Ishikawa (cell line): ENCODE data around the gene ICA1L.

Experiments
- CEBPB ChIP-seq: IDR thresholded peaks from 2 replicates; pipeline ENCODE4 v1.6.1; 2012
- EP300 ChIP-seq: IDR thresholded peaks from 2 replicates; pipeline ENCODE4 v1.6.1; 2012; ENCODE audit warnings: borderline replicate concordance
- TEAD4 ChIP-seq: IDR thresholded peaks from 2 replicates; pipeline ENCODE4 v1.6.1; 2012
- TF ChIP-seq, protein P1 (sequence below): IDR thresholded peaks from 2 replicates; pipeline ENCODE4 v1.6.1; 2012; ENCODE audit warnings: low read depth, mild to moderate bottlenecking
- TF ChIP-seq, protein P2 (sequence below): IDR thresholded peaks from 2 replicates; pipeline ENCODE4 v1.6.1; 2012

DNA sequence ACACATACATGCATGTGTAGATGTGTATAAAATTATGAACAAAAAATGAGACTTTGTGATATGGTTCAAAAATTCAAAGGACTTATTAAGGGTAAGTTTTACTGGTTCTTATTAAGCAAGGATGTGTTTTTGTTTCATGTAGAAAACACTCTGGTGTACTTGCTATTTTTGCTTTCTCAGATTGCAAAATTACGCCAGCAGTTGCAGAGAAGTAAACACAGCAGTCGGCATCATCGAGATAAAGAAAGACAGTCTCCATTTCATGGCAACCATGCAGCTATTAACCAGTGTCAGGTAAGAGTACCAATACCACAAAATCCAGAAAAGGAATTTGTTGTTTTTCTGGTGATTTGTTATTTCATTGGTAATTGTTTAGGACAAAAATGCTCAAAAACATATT lies 145.5 kb downstream of the ICA1L start:
- no peak for TF ChIP-seq TEAD4
- no peak for TF ChIP-seq CEBPB
- TF ChIP-seq EP300: no peak
- TF ChIP-seq, protein P1, sequence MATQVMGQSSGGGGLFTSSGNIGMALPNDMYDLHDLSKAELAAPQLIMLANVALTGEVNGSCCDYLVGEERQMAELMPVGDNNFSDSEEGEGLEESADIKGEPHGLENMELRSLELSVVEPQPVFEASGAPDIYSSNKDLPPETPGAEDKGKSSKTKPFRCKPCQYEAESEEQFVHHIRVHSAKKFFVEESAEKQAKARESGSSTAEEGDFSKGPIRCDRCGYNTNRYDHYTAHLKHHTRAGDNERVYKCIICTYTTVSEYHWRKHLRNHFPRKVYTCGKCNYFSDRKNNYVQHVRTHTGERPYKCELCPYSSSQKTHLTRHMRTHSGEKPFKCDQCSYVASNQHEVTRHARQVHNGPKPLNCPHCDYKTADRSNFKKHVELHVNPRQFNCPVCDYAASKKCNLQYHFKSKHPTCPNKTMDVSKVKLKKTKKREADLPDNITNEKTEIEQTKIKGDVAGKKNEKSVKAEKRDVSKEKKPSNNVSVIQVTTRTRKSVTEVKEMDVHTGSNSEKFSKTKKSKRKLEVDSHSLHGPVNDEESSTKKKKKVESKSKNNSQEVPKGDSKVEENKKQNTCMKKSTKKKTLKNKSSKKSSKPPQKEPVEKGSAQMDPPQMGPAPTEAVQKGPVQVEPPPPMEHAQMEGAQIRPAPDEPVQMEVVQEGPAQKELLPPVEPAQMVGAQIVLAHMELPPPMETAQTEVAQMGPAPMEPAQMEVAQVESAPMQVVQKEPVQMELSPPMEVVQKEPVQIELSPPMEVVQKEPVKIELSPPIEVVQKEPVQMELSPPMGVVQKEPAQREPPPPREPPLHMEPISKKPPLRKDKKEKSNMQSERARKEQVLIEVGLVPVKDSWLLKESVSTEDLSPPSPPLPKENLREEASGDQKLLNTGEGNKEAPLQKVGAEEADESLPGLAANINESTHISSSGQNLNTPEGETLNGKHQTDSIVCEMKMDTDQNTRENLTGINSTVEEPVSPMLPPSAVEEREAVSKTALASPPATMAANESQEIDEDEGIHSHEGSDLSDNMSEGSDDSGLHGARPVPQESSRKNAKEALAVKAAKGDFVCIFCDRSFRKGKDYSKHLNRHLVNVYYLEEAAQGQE: no peak
- TF ChIP-seq, protein P2, sequence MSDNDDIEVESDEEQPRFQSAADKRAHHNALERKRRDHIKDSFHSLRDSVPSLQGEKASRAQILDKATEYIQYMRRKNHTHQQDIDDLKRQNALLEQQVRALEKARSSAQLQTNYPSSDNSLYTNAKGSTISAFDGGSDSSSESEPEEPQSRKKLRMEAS: no peak
